BLaER1 (cell line): ENCODE results near the gene CUBN.

Source experiments
- H3K27ac ChIP-seq: shearing (Covaris generic); formaldehyde crosslinking; 2 replicates; pipeline ENCODE4 v1.8.1; 2022
- H3K27me3 ChIP-seq: shearing (Covaris generic); formaldehyde crosslinking; 2 replicates; pipeline ENCODE4 v1.8.1; 2022
- H3K36me3 ChIP-seq: shearing (Covaris generic); formaldehyde crosslinking; 2 replicates; pipeline ENCODE4 v1.8.1; 2022
- H3K4me1 ChIP-seq: shearing (Covaris generic); formaldehyde crosslinking; 2 replicates; pipeline ENCODE4 v1.8.1; 2022
- H3K4me2 ChIP-seq: shearing (Covaris generic); formaldehyde crosslinking; 2 replicates; pipeline ENCODE4 v1.8.1; 2022
- H3K4me3 ChIP-seq: shearing (Covaris generic); formaldehyde crosslinking; 2 replicates; pipeline ENCODE4 v1.8.1; 2022
- H3K9ac ChIP-seq: shearing (Covaris generic); formaldehyde crosslinking; 2 replicates; pipeline ENCODE4 v1.8.1; 2022
- H3K9me3 ChIP-seq: shearing (Covaris generic); formaldehyde crosslinking; 2 replicates; pipeline ENCODE4 v1.8.1; 2022
- H4K20me1 ChIP-seq: shearing (Covaris generic); formaldehyde crosslinking; 2 replicates; pipeline ENCODE4 v1.8.1; 2022
- Cebpa-rat ChIP-seq: shearing (Covaris generic); IDR thresholded peaks from 2 replicates; pipeline ENCODE4 v1.8.1; 2022

The CUBN gene

DNA sequence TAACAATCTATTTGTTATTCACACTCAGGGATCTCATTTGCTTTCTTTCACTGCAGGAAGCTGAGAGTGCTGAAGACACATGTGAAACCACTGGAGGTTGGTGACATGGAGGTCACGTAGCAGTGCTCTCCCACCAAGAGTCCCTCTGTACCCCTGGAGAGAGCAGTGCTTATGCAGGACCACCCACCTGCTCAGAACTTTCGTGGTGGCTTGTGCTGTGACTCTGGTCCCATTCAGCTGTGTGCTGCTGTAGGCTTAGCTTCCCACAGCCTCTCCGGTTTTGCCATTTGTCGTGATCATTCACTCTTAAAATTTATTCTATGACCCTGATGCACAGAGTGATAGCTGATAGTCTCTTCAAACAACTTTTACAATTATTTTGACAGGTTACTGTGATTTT, 216.3 kb downstream of the CUBN start:
- H3K9ac ChIP-seq, result no peak overlapping the region
- H3K4me1 ChIP-seq, result peaks cover 12% of the 10 kb centered on the region; the same call in 1 of the 2 replicates
- no peak overlapping the region for H3K27ac ChIP-seq
- TF ChIP-seq Cebpa-rat, result no peak
- H3K9me3 ChIP-seq, result no peaks in the 10 kb centered on the region
- no peak overlapping the region for H3K4me2 ChIP-seq
- H4K20me1 ChIP-seq, result no peaks in the 10 kb centered on the region
- H3K27me3 ChIP-seq, result no peaks in the 10 kb centered on the region
- H3K4me3 ChIP-seq, result no peak overlapping the region
- no peaks in the 10 kb centered on the region for H3K36me3 ChIP-seq

DNA sequence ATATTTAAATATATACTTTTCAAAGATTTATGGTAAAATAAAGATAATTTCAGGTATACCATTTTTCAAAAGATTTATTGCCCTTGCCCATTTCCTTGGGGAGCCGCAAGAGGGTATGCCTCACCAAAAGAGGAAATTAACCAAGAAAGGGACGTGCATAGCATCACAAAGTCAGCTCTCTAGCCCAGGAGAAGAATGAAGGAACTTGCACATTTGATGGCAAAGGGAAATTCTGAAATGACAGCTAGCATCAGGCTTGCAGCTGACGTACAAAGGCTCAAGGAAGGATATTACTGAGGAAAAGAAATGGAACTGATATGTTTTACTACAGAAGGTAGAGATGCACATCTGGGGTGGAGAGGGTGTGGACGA, 218.8 kb downstream of the CUBN start:
- H3K27me3 ChIP-seq, result no peaks in the 10 kb centered on the region
- no peak for TF ChIP-seq Cebpa-rat
- H3K4me1 ChIP-seq, result peaks cover 12% of the 10 kb centered on the region; the same call in 1 of the 2 replicates
- no peak overlapping the region for H3K27ac ChIP-seq
- H3K9ac ChIP-seq, result no peak overlapping the region
- no peaks in the 10 kb centered on the region for H4K20me1 ChIP-seq
- no peak overlapping the region; the same call in 1 of the 2 replicates for H3K4me2 ChIP-seq
- H3K36me3 ChIP-seq, result no peaks in the 10 kb centered on the region
- no peaks in the 10 kb centered on the region for H3K9me3 ChIP-seq
- H3K4me3 ChIP-seq, result no peak overlapping the region

GRCh38 chr10:16909961-16910792, 219.4 kb downstream of the CUBN start:
- peaks cover 12% of the 10 kb centered on the region; the same call in 1 of the 2 replicates for H3K4me1 ChIP-seq

GRCh38 chr10:16909271-16909767, 220.3 kb downstream of the CUBN start:
- H3K9ac ChIP-seq, result no peak overlapping the region
- no peaks in the 10 kb centered on the region for H4K20me1 ChIP-seq
- peaks cover 19% of the 10 kb centered on the region for H3K4me1 ChIP-seq
- H3K27me3 ChIP-seq, result no peaks in the 10 kb centered on the region
- H3K9me3 ChIP-seq, result no peaks in the 10 kb centered on the region
- H3K4me2 ChIP-seq, result no peak overlapping the region
- H3K36me3 ChIP-seq, result no peaks in the 10 kb centered on the region
- H3K27ac ChIP-seq, result no peak overlapping the region
- TF ChIP-seq Cebpa-rat, result no peak
- no peak overlapping the region for H3K4me3 ChIP-seq

More at GRCh38 chr10:16909961-16910792, 219.4 kb downstream of the CUBN start:
- no peak overlapping the region; the same call in 1 of the 2 replicates for H3K4me2 ChIP-seq
- H3K4me3 ChIP-seq, result no peak overlapping the region
- H3K9me3 ChIP-seq, result no peaks in the 10 kb centered on the region
- H3K27ac ChIP-seq, result no peak overlapping the region
- TF ChIP-seq Cebpa-rat, result no peak
- no peaks in the 10 kb centered on the region for H4K20me1 ChIP-seq
- H3K27me3 ChIP-seq, result no peaks in the 10 kb centered on the region
- H3K36me3 ChIP-seq, result no peaks in the 10 kb centered on the region
- H3K9ac ChIP-seq, result no peak overlapping the region

DNA sequence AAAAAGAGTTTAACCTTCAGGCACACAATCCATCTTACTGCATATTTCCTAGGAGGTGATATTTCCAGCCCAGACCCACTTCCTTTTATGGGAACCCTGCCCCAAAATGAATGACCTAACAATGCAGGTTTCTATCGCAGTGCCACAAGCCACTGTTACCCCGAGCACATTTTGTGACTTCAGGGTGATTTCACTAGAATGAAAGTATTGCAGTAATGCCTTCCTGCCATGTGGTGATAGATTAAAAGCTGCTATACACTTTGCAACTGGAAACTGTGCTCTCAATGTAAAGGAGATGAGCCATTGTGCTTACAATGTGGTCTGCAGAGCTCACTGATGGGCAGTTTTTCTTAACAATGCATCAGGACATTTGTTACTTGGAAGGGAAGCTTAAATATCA, 221.9 kb downstream of the CUBN start:
- TF ChIP-seq Cebpa-rat, result no peak
- Histone ChIP-seq H3K9ac (no peak overlapping the region), H3K36me3 (no peaks in the 10 kb centered on the region), H3K27ac (no peak overlapping the region), H3K9me3 (no peaks in the 10 kb centered on the region), H3K4me1 (peaks cover 25% of the 10 kb centered on the region), H3K4me3 (no peak overlapping the region), H4K20me1 (no peaks in the 10 kb centered on the region), H3K27me3 (no peaks in the 10 kb centered on the region), H3K4me2 (no peak overlapping the region)

GRCh38 chr10:16905320-16905719, 224.3 kb downstream of the CUBN start:
- H3K4me1 ChIP-seq, result peaks cover 16% of the 10 kb centered on the region
- no peak for TF ChIP-seq Cebpa-rat
- H3K4me3 ChIP-seq, result no peak overlapping the region
- no peaks in the 10 kb centered on the region for H4K20me1 ChIP-seq
- H3K36me3 ChIP-seq, result no peaks in the 10 kb centered on the region
- no peaks in the 10 kb centered on the region for H3K9me3 ChIP-seq
- no peak overlapping the region for H3K27ac ChIP-seq
- H3K27me3 ChIP-seq, result no peaks in the 10 kb centered on the region
- H3K4me2 ChIP-seq, result no peak overlapping the region
- no peak overlapping the region for H3K9ac ChIP-seq

GRCh38 chr10:16904639-16905061, 225.0 kb downstream of the CUBN start:
- Histone ChIP-seq H3K4me2 (peak overlapping the region; percentile 38), H4K20me1 (no peaks in the 10 kb centered on the region), H3K4me3 (no peak overlapping the region), H3K9ac (no peak overlapping the region), H3K36me3 (no peaks in the 10 kb centered on the region), H3K27me3 (no peaks in the 10 kb centered on the region), H3K4me1 (peaks cover 13% of the 10 kb centered on the region), H3K9me3 (no peaks in the 10 kb centered on the region), H3K27ac (no peak overlapping the region)
- no peak for TF ChIP-seq Cebpa-rat

- TF ChIP-seq Cebpa-rat, result no peak
- H3K4me2 ChIP-seq, result peak overlapping the region; percentile 38
- no peak overlapping the region for H3K27ac ChIP-seq
Observed at GRCh38 chr10:16904049-16904448, 225.6 kb downstream of the CUBN start.

GRCh38 chr10:16902606-16903005, 227.0 kb downstream of the CUBN start:
- Histone ChIP-seq H3K4me3 (no peak overlapping the region), H4K20me1 (no peaks in the 10 kb centered on the region), H3K27me3 (no peaks in the 10 kb centered on the region), H3K27ac (no peak overlapping the region), H3K9ac (no peak overlapping the region), H3K4me2 (no peak overlapping the region), H3K4me1 (peaks cover 13% of the 10 kb centered on the region), H3K9me3 (no peaks in the 10 kb centered on the region), H3K36me3 (no peaks in the 10 kb centered on the region)
- TF ChIP-seq Cebpa-rat, result no peak

More at GRCh38 chr10:16904049-16904448, 225.6 kb downstream of the CUBN start:
- Histone ChIP-seq H3K4me3 (no peak overlapping the region), H3K36me3 (no peaks in the 10 kb centered on the region), H3K9ac (no peak overlapping the region), H3K9me3 (no peaks in the 10 kb centered on the region), H3K4me1 (peaks cover 13% of the 10 kb centered on the region), H4K20me1 (no peaks in the 10 kb centered on the region), H3K27me3 (no peaks in the 10 kb centered on the region)

- H3K36me3 ChIP-seq, result no peaks in the 10 kb centered on the region
- no peak overlapping the region for H3K9ac ChIP-seq
- no peak overlapping the region for H3K27ac ChIP-seq
- peaks cover 13% of the 10 kb centered on the region for H3K4me1 ChIP-seq
- no peaks in the 10 kb centered on the region for H3K27me3 ChIP-seq
- H4K20me1 ChIP-seq, result no peaks in the 10 kb centered on the region
- no peak overlapping the region for H3K4me3 ChIP-seq
- H3K4me2 ChIP-seq, result no peak overlapping the region
- H3K9me3 ChIP-seq, result no peaks in the 10 kb centered on the region
- no peak for TF ChIP-seq Cebpa-rat
Observed at GRCh38 chr10:16901106-16901505, 228.5 kb downstream of the CUBN start.
